Right renal pelvis (tissue), 4 donors: Measurements from ENCODE around the gene FRY. TPM values are rescaled to one million over a fixed set of nuclear protein-coding genes. Genes with fewer than 3 reads are reported as not detected.

Source experiments
- DNase-seq, 4 donors: peaks; one replicate each; pipeline ENCODE4 v3.0.0-alpha.2; 2013; ENCODE audit warnings: low read depth in 4 of 4, low spot score in 3 of 4, missing footprints in 1 of 4
- polyA plus RNA-seq, 4 donors: library from polyadenylated mRNA; unstranded; fragments of 120-200 nt; gene quantifications; one replicate each; pipeline ENCODE4 v1.2.1, GENCODE V29; 2013; ENCODE audit not compliant: insufficient read length in 4 of 4

The FRY gene
- polyA plus RNA-seq, 4 donors, result 43.5 to 61.3 (median 46.2) TPM

DNA sequence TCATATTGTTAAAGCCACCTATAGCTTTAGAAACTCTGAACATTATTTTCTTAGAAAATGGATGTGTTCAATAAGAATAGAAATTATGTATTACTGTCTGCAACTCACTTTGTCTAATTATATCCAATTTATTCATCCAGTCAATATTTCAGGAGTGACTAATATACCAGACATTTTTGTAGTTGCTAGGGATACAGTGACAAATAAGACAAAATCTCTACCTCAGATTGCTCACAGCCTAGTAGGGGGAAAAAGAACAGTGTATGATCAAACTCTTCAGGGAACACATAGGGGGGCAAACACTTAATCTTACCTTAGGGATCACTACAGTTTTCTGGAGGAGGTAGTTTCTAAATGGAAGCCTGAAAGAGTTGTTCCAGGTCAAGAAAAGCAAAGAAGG, 292.3 kb downstream of the FRY start:
- DNase-seq, result no peak

DNA sequence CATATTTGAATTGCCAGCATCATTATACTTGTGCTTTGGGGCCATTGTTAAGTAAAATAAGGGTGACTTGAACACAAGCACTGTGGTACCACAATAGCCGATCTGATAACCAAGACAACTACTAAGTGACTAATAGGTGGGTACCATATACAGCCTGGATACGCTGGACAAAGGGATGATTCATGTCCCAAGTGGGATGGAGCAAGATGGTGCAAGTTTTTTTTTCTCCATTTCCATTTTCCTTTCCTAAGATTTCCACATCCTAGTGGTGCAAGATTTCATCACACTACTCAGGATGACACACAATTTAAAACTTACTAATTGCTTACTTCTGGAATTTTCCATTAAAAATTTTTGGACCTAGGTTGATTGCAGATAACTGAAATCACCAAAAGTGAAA, 298.9 kb downstream of the FRY start:
- no peak for DNase-seq

DNA sequence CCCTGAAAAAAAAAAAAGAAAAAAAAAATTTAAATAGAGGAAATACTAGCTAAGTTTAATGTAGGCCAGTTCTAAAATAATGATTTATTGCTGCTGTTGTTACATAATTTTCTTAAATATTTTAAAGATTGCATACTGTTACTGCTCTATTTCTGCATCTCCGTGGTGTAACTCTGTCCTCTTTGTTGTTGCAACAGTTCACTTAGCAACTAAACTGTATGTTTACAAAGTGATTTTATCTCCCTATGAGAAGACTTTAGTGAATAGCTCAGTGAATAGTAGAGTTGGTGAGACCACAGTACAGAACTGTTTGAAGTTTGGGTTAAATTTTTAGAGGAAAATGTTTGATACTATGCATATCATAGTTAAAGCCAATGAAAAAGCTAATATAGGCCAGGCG, 303.1 kb downstream of the FRY start:
- no peak for DNase-seq

DNA sequence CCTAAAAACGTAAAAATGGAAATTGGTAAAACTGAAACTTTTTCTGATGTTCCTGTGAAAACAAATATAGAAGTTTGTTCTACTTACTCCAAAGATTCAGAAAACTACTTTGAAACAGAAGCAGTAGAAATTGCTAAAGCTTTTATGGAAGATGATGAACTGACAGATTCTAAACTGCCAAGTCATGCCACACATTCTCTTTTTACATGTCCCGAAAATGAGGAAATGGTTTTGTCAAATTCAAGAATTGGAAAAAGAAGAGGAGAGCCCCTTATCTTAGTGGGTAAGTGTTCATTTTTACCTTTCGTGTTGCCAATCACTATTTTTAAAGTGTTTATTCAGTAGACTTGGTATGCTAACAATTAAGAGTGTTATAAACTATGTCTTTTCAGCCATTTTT, 309.3 kb downstream of the FRY start:
- DNase-seq, result no peak

DNA sequence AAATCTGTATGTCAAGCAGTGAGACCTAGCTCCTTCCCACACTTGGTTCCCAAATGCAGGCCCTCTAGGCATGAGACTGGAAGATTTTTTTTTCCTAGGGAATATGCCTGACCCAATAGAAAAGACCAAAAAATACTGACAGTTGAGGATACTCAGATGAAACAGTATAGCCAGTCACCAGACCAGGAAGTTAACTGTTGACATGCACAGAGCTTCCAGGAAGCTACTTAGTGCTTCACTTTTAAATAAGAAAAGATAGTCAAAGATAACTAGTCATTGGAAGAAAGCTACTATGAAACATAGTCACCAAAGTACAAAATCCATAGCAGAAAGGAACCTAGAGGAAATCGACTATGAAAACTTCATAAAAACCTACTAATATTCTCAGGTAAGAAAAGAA, 316.1 kb downstream of the FRY start:
- no peak for DNase-seq
